Left ventricle myocardium superior (tissue), 1 donor: ENCODE results near the gene NOMO2. TPM values are rescaled to one million over a fixed set of nuclear protein-coding genes. Genes with fewer than 3 reads are reported as not detected.
"Not testable (repeated sequence)": the region's sequence is repeated elsewhere in the genome, so short reads cannot be mapped to it uniquely, and the experiment has no call there.

Experiments
- ATAC-seq: fragments of 200-7000 bp; cut with Tn5 transposase; one replicate; pipeline ENCODE4 v1.9.1; 2020; ENCODE audit warnings: mild to moderate bottlenecking, moderate library complexity
- DNase-seq: peaks from one replicate; pipeline ENCODE4 v3.0.0-alpha.2; 2020
- intact Hi-C: fragments of 100-400 bp; cut with micrococcal nuclease; formaldehyde crosslinking; loops from one replicate; pipeline ENCODE4 v1.11.0; 2022
- microRNA-seq: library from miRNA; unstranded; fragments of <30 nt; microRNA quantifications from one replicate; pipeline ENCODE4 v1.2.0, GENCODE V29; 2020; ENCODE audit warnings: borderline number of aligned reads
- total RNA-seq: library from RNA; stranded (reverse); fragmentation: NEBNext Ultra II Directional; extraction: Animal tissue kit (Norgen Biotek cat#: 25700); gene quantifications from one replicate; pipeline ENCODE4 v1.2.1, GENCODE V29; 2021
- donor health status: DM: no; HTN: yes; CAD: no; lungs with severe emphysema.

NOMO2 gene
- total RNA-seq, 1 donor from 2014 or later: 180 TPM

DNA sequence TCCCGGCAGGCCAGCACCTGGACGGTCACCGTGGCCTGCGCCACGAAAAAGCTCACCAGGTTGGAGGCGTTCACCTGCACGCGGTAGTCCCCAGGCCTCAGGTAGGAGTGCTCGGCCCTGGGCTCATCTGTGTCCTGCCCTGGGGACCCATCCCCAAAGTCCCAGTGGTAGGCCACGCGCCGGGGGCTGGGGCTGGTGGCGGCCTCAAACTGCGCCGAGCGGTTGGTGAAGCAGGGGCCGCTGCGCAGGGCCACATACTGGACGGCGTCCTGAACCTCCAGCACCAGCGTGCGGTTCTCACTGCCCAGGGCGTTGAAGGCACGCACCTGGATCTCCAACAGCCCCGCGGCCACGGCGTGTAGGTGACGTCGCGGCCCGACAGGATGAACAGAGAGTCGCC, 176.6 kb downstream of the NOMO2 start:
- intact Hi-C loops, DNase-seq, ATAC-seq: not testable (repeated sequence)

DNA sequence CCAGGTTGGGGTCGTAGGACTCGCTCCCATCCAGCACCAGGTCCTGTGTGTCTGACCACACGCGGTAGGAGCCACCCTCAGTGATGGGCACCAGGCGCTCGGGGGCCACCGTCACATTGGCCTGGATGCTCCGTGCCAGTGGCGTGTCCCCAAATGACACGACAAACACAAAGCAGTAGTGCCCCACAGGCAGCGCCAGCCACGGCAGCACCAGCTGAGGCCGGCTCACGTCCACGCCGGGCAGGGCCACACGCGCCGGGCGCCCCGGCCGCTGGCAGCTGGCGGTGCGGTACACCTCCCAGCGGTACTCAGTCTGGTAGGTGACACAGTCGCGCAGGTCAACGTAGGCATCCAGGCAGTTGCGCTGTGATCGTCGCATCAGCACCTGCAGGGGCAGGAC, 177.0 kb downstream of the NOMO2 start:
- intact Hi-C loops, DNase-seq, ATAC-seq: not testable (repeated sequence)

DNA sequence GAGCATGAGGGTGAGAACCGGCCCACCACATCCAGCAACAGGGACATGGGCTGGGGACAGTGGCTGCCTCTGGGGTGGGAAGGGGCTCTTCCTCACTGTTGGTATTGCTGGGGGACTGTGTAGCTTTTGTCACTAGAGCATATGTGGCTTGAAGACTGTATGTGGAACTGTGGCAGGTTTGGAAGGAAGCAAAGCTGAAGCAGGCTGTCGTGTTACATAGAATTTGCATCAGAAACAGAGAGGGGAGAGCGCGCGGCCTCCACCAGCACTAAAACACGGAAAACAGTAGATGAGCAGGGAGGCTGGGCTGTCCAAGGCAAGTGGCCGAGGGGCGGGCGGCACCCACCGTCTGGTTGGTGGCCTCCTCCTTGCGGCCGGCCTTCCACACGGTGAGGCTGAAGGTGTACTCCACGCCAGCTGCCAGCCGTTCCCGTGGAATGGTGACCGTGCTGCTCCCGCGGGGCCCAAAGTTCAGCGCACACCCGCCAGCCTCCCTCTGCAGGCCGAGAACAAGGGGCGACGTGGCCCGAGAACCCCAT, 177.7 kb downstream of the NOMO2 start:
- ATAC-seq, intact Hi-C loops: not testable (repeated sequence)

GRCh38 chr16:18382696-18383095, 179.2 kb downstream of the NOMO2 start:
- ATAC-seq, DNase-seq, intact Hi-C loops: not testable (repeated sequence)

More for the DNA sequence above, 177.7 kb downstream of the NOMO2 start:
- DNase-seq: not testable (repeated sequence)

Small RNA genes within 50 kb of the gene (microRNA-seq; reads per million reads assigned to microRNA genes)
- gene MIR3179-3 (not detected), gene MIR3179-4 (not detected), gene MIR3180-3 (not detected), gene MIR3670-3 (not detected), gene MIR3670-4 (not detected), gene MIR6770-3 (not detected)

Other genes with a start within 250 kb of the NOMO2 start
- gene NPIPA8, start 225.4 kb downstream of the NOMO2 start, total RNA-seq: not detected
- gene RPS15A, start 228.2 kb upstream of the NOMO2 start, total RNA-seq: 683 TPM
- gene ARL6IP1, start 239.5 kb upstream of the NOMO2 start, total RNA-seq: 25.9 TPM